ENCODE results near the gene FAM209B.

DNA sequence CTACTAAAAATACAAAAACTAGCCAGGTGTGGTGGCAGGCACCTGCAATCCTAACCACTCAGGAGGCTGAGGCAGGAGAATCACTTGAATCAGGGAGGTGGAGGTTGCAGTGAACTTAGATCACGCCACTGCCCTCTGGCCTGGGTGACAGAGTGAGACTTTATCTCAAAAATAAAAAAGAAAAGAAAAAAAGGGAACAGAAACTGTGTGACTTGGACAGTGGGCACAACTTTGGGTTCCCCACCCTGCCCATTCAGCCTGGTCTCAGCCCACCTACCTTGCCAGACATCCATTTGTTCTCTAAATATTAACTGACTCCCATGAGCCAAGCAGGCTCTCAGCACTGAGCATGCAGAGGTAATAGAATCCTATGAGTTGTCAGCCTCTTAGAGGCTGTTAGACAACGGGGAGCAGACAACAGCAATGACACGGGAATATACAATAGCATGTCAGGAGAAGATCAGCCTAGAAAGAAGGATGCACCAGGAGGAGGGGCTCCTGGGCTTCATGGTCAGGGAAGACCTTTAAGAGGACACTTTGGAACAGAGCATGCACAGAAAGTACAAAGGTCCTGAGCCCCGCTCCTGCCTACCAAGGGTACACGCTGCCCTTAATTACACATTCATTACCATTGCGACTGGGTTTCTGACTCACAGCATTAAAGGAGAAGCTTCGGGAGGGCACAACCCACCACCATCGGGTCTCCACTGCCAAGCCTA lies 20.0 kb downstream of the FAM209B start:
- TF ChIP-seq POLR2A (IDR thresholded peaks at IDR 0.05) = no peak
- TF ChIP-seq, protein P1, sequence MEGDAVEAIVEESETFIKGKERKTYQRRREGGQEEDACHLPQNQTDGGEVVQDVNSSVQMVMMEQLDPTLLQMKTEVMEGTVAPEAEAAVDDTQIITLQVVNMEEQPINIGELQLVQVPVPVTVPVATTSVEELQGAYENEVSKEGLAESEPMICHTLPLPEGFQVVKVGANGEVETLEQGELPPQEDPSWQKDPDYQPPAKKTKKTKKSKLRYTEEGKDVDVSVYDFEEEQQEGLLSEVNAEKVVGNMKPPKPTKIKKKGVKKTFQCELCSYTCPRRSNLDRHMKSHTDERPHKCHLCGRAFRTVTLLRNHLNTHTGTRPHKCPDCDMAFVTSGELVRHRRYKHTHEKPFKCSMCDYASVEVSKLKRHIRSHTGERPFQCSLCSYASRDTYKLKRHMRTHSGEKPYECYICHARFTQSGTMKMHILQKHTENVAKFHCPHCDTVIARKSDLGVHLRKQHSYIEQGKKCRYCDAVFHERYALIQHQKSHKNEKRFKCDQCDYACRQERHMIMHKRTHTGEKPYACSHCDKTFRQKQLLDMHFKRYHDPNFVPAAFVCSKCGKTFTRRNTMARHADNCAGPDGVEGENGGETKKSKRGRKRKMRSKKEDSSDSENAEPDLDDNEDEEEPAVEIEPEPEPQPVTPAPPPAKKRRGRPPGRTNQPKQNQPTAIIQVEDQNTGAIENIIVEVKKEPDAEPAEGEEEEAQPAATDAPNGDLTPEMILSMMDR (IDR thresholded peaks at IDR 0.05) = no peak
